ENCODE measurements around the gene ATG4B.

ATG4B gene

GRCh38 chr2:241678307-241678706, 40.8 kb downstream of the ATG4B start:
- Histone ChIP-seq H4K5ac (ENCODE audit: low read length) (no peak overlapping the region), H3K4ac (ENCODE audit: low read depth, low read length) (no peak overlapping the region), H3K27ac (ENCODE audit: low read depth, low read length) (no peak overlapping the region), H3K56ac (ENCODE audit: low read length) (no peak overlapping the region), H3K23ac (ENCODE audit: low read length) (no peak overlapping the region), H3K4me3 (ENCODE audit: low read length) (no peak overlapping the region), H3K79me2 (ENCODE audit: control insufficient read depth, insufficient read depth, low read length) (peaks cover 3% of the 10 kb centered on the region), H2BK120ac (ENCODE audit: low read depth, low read length) (no peak overlapping the region), H3K9ac (ENCODE audit: low read length) (no peak overlapping the region), H3K27me3 (ENCODE audit: insufficient read depth, low read length, poor library complexity) (no peaks in the 10 kb centered on the region), H4K8ac (ENCODE audit: low read depth, low read length) (no peak overlapping the region), H2BK5ac (ENCODE audit: low read length) (no peak overlapping the region), H3K4me1 (ENCODE audit: control insufficient read depth, low read depth, low read length) (no peaks in the 10 kb centered on the region), H3K4me2 (ENCODE audit: low read length) (no peak overlapping the region), H3K36me3 (ENCODE audit: control insufficient read depth, insufficient read depth, low read length) (peaks cover 16% of the 10 kb centered on the region), H3K79me1 (ENCODE audit: low read length) (peaks cover 5% of the 10 kb centered on the region), H2AK5ac (ENCODE audit: low read length) (no peak overlapping the region), H2BK15ac (replicated peaks; ENCODE audit: low read depth) (no peak overlapping the region), H3K18ac (ENCODE audit: low read length) (no peak overlapping the region)
- no CpG with 5 or more reads among the region's 18 CpGs for WGBS (ENCODE audit: extremely low coverage, insufficient coverage, low lambda C conversion rate)
- DNase-seq: no peak

GRCh38 chr2:241678784-241679540, 41.5 kb downstream of the ATG4B start:
- no CpG with 5 or more reads among the region's 22 CpGs for WGBS (ENCODE audit: extremely low coverage, insufficient coverage, low lambda C conversion rate)
- Histone ChIP-seq H3K23ac (ENCODE audit: low read length) (no peak overlapping the region), H3K36me3 (ENCODE audit: control insufficient read depth, insufficient read depth, low read length) (peaks cover 16% of the 10 kb centered on the region), H3K18ac (ENCODE audit: low read length) (no peak overlapping the region), H3K27ac (ENCODE audit: low read depth, low read length) (no peak overlapping the region), H3K4me3 (ENCODE audit: low read length) (no peak overlapping the region), H3K4ac (ENCODE audit: low read depth, low read length) (no peak overlapping the region), H2AK5ac (ENCODE audit: low read length) (no peak overlapping the region), H2BK5ac (ENCODE audit: low read length) (no peak overlapping the region), H2BK120ac (ENCODE audit: low read depth, low read length) (no peak overlapping the region), H3K9ac (ENCODE audit: low read length) (no peak overlapping the region), H2BK15ac (replicated peaks; ENCODE audit: low read depth) (no peak overlapping the region), H3K79me2 (ENCODE audit: control insufficient read depth, insufficient read depth, low read length) (peaks cover 3% of the 10 kb centered on the region), H4K5ac (ENCODE audit: low read length) (no peak overlapping the region), H4K8ac (ENCODE audit: low read depth, low read length) (no peak overlapping the region), H3K56ac (ENCODE audit: low read length) (no peak overlapping the region), H3K4me2 (ENCODE audit: low read length) (no peak overlapping the region), H3K79me1 (ENCODE audit: low read length) (peaks cover 5% of the 10 kb centered on the region), H3K4me1 (ENCODE audit: control insufficient read depth, low read depth, low read length) (no peaks in the 10 kb centered on the region), H3K27me3 (ENCODE audit: insufficient read depth, low read length, poor library complexity) (no peaks in the 10 kb centered on the region)
- DNase-seq: no peak

GRCh38 chr2:241680044-241680443, 42.6 kb downstream of the ATG4B start:
- Histone ChIP-seq H3K27ac (ENCODE audit: low read depth, low read length) (no peak overlapping the region), H4K8ac (ENCODE audit: low read depth, low read length) (no peak overlapping the region), H3K56ac (ENCODE audit: low read length) (no peak overlapping the region), H3K4me3 (ENCODE audit: low read length) (no peak overlapping the region), H3K4me1 (ENCODE audit: control insufficient read depth, low read depth, low read length) (no peaks in the 10 kb centered on the region), H4K5ac (ENCODE audit: low read length) (no peak overlapping the region), H2BK15ac (replicated peaks; ENCODE audit: low read depth) (no peak overlapping the region), H2BK120ac (ENCODE audit: low read depth, low read length) (no peak overlapping the region), H3K4me2 (ENCODE audit: low read length) (no peak overlapping the region), H3K4ac (ENCODE audit: low read depth, low read length) (no peak overlapping the region), H3K79me2 (ENCODE audit: control insufficient read depth, insufficient read depth, low read length) (peaks cover 4% of the 10 kb centered on the region), H3K79me1 (ENCODE audit: low read length) (peaks cover 6% of the 10 kb centered on the region), H3K36me3 (ENCODE audit: control insufficient read depth, insufficient read depth, low read length) (peaks cover 16% of the 10 kb centered on the region), H3K9ac (ENCODE audit: low read length) (no peak overlapping the region), H3K23ac (ENCODE audit: low read length) (no peak overlapping the region), H2AK5ac (ENCODE audit: low read length) (no peak overlapping the region), H2BK5ac (ENCODE audit: low read length) (no peak overlapping the region), H3K27me3 (ENCODE audit: insufficient read depth, low read length, poor library complexity) (no peaks in the 10 kb centered on the region), H3K18ac (ENCODE audit: low read length) (no peak overlapping the region)
- DNase-seq: no peak
- WGBS (ENCODE audit: extremely low coverage, insufficient coverage, low lambda C conversion rate): no CpG with 5 or more reads among the region's 12 CpGs

GRCh38 chr2:241680827-241681599, 43.5 kb downstream of the ATG4B start:
- no peak overlapping the region for H3K27ac ChIP-seq (ENCODE audit: low read depth, low read length)
- DNase-seq: no peak
- WGBS (ENCODE audit: extremely low coverage, insufficient coverage, low lambda C conversion rate): no CpG with 5 or more reads among the region's 14 CpGs
- no peak overlapping the region for H3K4me2 ChIP-seq (ENCODE audit: low read length)
- no peak overlapping the region for H3K18ac ChIP-seq (ENCODE audit: low read length)
- no peak overlapping the region for H2BK5ac ChIP-seq (ENCODE audit: low read length)
- no peaks in the 10 kb centered on the region for H3K27me3 ChIP-seq (ENCODE audit: insufficient read depth, low read length, poor library complexity)
- peaks cover 16% of the 10 kb centered on the region for H3K36me3 ChIP-seq (ENCODE audit: control insufficient read depth, insufficient read depth, low read length)
- H3K4ac ChIP-seq (ENCODE audit: low read depth, low read length): no peak overlapping the region
- no peak overlapping the region for H3K23ac ChIP-seq (ENCODE audit: low read length)
- H2BK120ac ChIP-seq (ENCODE audit: low read depth, low read length): no peak overlapping the region
- no peak overlapping the region for H2BK15ac ChIP-seq (replicated peaks; ENCODE audit: low read depth)
- no peak overlapping the region for H3K56ac ChIP-seq (ENCODE audit: low read length)
- H3K4me1 ChIP-seq (ENCODE audit: control insufficient read depth, low read depth, low read length): no peaks in the 10 kb centered on the region
- H2AK5ac ChIP-seq (ENCODE audit: low read length): no peak overlapping the region
- no peak overlapping the region for H3K4me3 ChIP-seq (ENCODE audit: low read length)
- no peak overlapping the region for H4K8ac ChIP-seq (ENCODE audit: low read depth, low read length)
- peaks cover 10% of the 10 kb centered on the region for H3K79me1 ChIP-seq (ENCODE audit: low read length)
- H4K5ac ChIP-seq (ENCODE audit: low read length): no peak overlapping the region
- peaks cover 9% of the 10 kb centered on the region for H3K79me2 ChIP-seq (ENCODE audit: control insufficient read depth, insufficient read depth, low read length)
- no peak overlapping the region for H3K9ac ChIP-seq (ENCODE audit: low read length)

GRCh38 chr2:241686324-241686649, 48.8 kb downstream of the ATG4B start:
- no CpG with 5 or more reads among the region's 37 CpGs for WGBS (ENCODE audit: extremely low coverage, insufficient coverage, low lambda C conversion rate)
- H3K27me3 ChIP-seq (ENCODE audit: insufficient read depth, low read length, poor library complexity): no peaks in the 10 kb centered on the region

More at GRCh38 chr2:241686324-241686649, 48.8 kb downstream of the ATG4B start:
- Histone ChIP-seq H3K79me1 (ENCODE audit: low read length) (peaks cover 15% of the 10 kb centered on the region), H3K4me1 (ENCODE audit: control insufficient read depth, low read depth, low read length) (peaks cover 3% of the 10 kb centered on the region), H3K4me3 (ENCODE audit: low read length) (peak overlapping the region; percentile 80), H4K8ac (ENCODE audit: low read depth, low read length) (peak overlapping the region; percentile 65), H3K79me2 (ENCODE audit: control insufficient read depth, insufficient read depth, low read length) (peaks cover 16% of the 10 kb centered on the region), H2BK15ac (replicated peaks; ENCODE audit: low read depth) (no peak overlapping the region), H2BK120ac (ENCODE audit: low read depth, low read length) (no peak overlapping the region), H3K27ac (ENCODE audit: low read depth, low read length) (peak overlapping the region; percentile 85), H3K9ac (ENCODE audit: low read length) (peak overlapping the region; percentile 99), H3K18ac (ENCODE audit: low read length) (peak overlapping the region; percentile 81), H2BK5ac (ENCODE audit: low read length) (no peak overlapping the region), H3K56ac (ENCODE audit: low read length) (peak overlapping the region; percentile 96), H4K5ac (ENCODE audit: low read length) (no peak overlapping the region), H3K23ac (ENCODE audit: low read length) (no peak overlapping the region), H3K4ac (ENCODE audit: low read depth, low read length) (peak overlapping the region; percentile 38), H3K36me3 (ENCODE audit: control insufficient read depth, insufficient read depth, low read length) (peaks cover 3% of the 10 kb centered on the region), H3K4me2 (ENCODE audit: low read length) (peak overlapping the region; percentile 74), H2AK5ac (ENCODE audit: low read length) (peak overlapping the region; percentile 54)
- DNase-seq: no peak

Data from mesendoderm (in vitro differentiated cells).